NOMO-1 treated with DMSO at 0.1 percent for 48 hours (cell line): Measurements from ENCODE around the gene PDZD2.
"Not testable (repeated sequence)": the region's sequence is repeated elsewhere in the genome, so short reads cannot be mapped to it uniquely, and the experiment has no call there.

ENCODE experiments used
- DNase-seq: peaks from one replicate; lab custom pipeline; 2025; ENCODE audit not compliant: unreplicated experiment; lab: John Stamatoyannopoulos, UW

PDZD2 gene

DNA sequence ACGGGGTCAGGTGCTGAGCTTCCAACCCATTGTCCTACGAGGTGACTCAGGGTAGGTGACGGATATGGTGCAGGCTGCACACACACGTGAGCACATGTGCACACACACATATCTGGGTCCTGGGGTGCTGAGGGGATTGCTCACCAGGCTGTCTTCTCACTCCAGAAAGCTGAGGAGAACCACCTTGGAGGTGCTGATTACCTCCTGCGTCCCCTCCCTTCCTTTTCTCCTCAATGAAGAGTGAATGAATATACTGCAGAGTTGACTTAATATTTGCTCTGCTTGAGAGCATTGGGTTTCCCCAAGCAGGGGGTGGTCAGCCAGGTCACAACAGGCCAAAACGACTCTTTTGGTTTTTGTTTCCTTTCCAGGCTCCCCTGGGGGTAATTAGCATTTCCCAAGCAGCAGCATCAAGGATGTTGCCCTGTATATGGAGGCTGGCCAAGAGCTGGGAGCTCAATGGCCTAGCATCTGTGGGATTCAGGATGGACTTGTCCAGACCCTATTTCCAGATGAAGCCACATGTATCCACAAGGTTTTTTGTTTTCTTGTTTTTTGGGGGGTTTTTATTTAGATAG lies 49.7 kb downstream of the PDZD2 start:
- no peak for DNase-seq

DNA sequence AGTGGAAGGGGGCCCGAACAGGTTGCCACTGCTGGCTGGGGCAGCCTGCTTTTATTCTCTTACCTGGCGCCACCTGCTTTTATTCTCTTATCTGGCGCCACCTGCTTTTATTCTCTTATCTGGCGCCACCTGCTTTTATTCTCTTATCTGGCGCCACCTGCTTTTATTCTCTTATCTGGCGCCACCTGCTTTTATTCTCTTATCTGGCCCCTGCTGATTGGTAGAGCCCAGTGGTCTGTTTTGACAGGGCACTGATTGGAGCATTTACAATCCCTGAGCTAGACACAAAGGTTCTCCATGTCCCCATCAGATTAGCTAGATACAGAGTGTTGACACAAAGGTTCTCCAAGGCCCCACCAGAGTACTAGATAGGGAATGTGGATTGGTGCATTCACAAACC lies 52.5 kb downstream of the PDZD2 start:
- not testable (repeated sequence) for DNase-seq

DNA sequence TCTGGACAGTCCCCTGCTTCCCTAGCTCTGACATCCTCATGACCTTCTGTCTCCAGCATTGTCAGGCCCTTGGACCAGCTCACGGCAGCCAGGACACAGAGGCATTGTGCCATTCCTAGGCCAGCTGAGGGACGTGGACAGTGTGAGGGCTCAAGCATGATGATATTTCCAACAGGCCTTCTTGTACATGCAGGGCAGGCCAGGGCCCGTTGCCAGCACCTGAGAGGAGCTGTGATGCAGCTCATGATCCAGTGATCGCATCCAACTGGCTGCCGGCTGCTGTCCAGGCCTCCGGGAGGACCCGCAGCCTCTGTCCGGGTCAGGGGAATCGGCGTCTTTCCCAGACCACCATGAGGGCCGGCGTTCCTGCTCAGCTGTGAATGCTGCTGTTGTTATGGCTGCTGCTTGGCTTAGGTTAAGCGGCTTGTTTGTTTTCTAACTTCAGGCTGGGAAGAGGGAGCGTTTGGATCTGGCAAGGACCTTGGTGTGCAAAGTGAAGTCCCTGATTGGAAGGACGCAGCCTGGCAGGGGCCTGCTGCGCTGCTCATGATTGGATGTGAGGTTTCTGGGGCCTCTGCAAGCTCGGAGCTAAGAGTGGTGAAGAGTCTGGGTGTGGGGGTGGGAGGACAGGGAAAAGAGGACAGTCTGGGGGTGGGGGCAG lies 53.8 kb downstream of the PDZD2 start:
- no peak for DNase-seq

DNA sequence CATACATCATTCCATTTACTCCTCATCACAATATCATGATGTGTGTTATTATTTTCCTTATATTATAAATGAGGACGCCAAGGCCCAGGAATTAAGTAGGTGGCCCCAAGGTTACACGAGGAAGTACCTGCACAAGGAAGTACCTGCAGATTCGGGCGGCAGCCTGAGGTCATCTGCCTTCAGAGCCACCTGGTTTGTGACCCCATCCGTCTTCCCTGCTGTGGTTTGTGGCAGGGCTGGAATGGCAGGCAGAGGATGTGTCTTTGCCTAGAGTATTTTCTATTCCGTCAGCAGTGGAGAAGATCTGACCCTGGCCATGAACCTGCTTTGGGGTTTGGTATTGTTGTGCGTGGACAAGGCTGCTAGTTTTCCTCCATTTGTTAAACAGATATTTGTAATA lies 59.7 kb downstream of the PDZD2 start:
- DNase-seq, result no peak

DNA sequence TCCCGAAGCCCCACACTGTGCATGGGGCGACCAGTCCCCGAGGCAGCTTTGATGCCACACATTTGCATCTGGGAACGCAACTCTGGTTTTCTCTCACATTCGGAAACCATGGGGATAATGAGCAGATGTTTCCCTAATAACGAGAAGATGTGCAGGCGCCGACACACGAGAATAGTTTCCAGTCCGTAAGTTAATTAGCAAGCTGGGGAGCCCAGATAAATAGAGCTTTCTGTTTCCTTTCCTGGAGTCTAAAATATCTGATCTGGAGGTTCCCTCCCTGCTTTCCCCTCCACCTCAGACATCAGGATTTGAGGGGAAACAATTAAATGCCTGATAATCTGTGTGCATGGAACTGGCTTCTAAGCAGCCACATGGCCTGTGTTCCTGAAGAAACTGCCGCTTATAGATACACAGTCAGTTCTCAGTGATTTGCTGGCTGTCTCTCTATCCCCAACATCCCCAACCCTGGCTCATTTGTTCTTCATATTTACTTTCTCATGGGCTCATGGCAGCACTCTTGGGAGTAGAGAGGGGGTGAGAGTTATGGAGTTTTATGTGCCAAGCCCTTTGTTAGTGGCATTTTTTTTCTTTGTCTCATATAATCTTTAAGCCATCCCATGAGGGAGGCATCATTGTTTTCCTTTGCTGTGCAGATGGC lies 62.8 kb downstream of the PDZD2 start:
- DNase-seq, result no peak

DNA sequence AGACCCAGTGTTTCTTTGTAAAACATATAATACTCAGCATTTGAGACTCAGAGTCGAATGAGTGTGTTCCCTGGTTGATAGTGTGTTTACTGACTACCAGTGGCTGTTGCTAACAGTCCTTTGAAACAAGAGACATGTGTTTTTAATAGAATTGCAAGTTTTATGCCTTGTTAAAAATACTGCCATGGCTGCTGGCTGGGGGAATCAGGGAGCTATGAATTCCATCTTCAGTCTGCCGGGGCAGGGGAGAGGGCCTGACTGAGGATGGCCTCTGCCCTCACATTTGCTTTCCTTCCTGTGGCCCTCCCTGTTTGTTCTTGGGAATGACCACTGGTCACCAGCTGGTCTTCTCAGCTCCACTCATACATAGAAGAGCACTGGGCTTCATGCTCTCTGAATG lies 63.8 kb downstream of the PDZD2 start:
- DNase-seq, result no peak

DNA sequence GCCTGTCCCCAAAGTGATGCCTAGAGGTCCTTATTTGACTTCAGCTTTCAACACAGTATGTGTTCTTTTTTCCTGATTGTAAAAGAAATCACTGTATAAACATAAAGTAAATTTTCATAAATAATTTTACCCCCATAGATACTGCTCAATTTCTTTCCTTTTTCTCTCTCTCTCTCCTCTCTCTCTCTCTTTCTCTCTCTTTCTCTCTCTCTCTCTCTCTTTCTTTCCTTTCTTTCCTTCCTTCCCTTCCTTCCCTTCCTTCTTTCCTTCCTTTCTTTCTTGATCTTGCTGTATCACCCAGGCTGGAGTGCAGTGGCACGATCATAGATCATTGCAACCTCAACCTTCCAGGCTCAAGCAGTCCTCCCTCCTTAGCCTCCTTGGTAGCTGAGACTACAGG lies 64.8 kb downstream of the PDZD2 start:
- no peak for DNase-seq

DNA sequence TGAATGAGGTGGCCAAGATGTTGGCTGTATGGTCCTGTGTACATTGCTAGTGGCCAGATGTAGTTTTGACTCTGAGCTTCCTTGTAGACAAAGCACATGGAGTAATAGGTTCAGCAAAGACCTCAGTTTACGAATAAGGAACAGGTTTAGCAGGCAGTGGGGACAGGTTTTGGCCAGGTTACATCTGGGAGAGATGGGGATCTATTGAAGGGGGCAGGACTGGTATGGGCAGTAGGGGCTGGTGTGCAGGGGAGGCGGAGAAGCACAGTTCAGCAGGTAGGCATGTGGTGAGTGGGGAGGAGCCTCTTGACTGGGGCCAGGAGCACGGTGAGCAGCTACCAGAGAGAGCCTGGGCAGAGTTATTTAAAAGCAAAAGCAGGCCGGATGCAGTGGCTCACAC lies 67.3 kb downstream of the PDZD2 start:
- no peak for DNase-seq

DNA sequence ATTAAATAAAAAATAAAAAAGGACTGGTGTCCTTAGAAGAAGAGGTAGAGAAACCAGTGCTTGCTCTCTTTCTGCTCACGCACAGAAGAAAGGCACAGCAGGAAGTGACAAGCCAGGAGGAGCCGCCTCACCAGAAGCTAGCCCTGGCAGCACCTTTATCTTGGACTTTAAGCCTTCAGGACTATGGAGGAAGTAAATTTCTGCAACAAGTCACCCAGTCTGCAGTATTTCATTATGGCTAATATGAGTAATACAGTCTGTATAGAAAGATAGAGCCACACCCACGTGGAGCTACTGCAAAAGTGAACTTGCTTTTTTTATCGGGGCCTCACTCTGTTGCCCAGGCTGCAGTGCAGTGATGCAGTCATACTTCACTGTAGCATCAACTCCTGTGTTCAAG lies 68.4 kb downstream of the PDZD2 start:
- peak; percentile 47 for DNase-seq

DNA sequence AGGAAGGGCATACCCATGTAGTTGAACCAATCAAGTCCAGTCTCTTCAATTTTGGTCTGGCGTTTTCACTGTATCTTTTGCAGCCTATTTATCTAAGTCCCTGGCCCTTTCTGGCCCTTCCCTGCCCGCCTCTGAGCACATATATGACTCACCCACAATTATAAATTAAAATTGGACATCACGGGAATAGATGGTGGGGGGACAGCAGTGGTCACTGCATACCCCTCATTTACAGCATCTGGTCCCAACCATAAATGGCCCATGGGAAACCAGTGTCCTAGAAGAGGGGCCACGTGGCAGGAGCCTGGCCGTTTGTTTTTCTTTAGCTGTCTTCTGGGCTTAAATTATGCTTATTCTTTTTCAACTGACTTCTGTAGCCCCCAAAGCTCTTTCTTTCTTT lies 69.2 kb downstream of the PDZD2 start:
- DNase-seq, result no peak

DNA sequence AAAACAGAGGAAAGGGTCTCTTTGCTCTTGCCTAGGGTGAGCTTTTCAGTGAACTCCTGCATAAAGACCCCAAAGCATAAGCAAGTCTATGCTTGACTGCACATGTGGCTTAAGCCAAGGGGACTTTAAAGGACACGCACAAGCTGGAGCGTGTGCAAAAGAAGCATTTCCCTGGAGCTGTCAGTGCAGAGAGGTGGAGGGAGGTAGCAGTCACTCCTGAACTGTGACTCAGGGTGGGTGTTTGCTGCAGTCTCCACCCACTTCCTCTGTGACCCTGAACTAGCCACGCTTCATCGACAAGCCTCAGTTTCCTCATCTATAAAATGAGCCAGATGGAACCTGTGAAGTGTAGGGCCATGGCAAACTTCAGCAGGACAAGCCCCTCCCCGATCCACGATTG lies 72.4 kb downstream of the PDZD2 start:
- no peak for DNase-seq

DNA sequence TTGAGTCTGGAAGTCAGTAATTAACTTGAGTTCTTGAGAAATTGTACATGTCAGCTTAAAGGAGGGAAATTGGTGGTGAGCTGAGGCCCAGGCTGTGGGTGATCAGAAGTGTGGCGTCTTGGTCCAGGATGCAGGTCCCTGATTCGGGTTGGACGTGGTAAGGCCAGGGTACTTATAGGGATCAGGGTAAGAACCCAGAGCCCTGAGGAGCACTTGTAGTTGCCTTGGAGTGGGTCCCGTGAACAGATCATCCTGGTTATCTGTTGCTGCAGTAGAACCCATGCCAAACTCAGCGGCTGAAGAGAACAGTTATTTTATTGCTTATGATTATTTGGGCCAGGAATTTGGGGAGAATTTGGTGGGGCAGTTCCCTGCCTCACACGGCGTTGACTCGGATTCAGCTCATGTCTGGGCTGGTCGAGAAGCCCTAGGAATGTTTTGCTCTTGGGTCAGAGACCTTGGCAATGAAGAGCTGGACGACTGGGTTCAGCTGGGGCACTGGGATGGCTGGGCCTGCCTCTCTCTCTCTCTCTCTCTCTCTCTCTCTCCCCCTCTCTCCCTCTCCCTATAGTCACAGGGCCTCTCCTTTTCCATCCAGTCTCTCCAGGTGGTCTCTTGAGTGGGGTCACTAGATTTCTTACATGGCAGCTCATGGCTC lies 73.1 kb downstream of the PDZD2 start:
- DNase-seq, result no peak

DNA sequence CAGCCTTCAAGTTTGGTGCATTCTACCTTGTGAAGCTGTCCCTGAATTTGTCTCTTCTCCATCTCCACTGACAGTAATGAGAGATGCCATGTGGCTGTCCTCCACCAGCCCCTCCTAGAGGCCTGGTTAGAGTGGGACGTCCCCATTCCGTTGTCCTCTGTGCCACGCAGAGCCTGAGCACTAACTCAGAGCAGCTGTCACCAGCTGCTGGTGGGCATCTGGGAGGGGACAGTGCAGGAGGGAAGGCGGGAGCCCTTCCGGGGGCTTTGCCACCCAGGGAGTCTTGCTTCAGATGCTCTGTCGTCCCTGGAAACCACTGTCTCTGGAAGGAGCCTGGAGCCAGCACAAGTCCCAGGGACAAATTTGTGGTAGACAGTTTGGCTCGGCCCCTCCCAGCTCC lies 78.6 kb downstream of the PDZD2 start:
- DNase-seq, result no peak

DNA sequence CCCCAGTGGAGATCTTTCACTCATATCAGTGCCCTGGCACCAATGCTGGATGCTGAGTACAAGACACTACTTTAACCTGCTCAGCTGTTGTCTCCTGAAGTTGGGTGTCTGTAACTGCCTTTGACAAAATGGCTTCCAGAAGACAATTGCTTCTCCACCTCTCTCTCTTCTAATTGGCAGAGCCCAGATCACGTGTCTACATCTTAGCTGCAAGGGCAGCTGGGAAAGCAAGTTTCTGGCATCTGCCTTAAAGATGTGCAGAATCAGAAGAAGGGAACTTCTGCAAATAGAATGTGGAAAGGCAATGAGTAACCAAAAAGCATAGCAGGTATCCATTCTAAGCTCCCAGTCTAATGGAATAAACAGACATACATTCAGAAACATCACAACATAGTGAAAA lies 81.1 kb downstream of the PDZD2 start:
- no peak for DNase-seq

DNA sequence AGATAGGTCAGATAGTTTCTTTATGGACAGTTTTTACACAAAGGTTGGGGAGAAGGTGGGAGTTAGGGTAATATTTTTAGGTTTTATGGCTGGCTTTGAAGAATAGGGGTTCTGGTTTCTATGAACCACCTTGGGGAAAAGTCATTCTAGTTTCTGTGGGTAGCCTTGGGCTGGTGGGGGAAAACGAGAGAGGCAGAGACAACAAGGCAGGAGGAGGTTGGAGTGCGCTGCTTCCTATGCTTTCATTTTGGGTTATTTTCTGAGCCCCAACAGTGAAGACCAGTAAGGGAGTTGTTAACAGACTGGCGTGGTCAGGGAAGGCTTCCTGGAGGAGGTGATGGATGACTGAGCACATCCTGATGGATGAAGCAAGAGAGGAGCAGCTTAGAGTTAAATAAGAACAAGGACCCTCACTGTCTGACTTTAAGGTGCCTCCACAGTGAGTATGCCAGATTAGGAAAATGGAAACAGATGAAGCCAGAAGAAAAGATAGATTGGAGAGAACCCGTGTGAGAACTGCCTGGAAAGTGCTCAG lies 81.9 kb downstream of the PDZD2 start:
- no peak for DNase-seq

DNA sequence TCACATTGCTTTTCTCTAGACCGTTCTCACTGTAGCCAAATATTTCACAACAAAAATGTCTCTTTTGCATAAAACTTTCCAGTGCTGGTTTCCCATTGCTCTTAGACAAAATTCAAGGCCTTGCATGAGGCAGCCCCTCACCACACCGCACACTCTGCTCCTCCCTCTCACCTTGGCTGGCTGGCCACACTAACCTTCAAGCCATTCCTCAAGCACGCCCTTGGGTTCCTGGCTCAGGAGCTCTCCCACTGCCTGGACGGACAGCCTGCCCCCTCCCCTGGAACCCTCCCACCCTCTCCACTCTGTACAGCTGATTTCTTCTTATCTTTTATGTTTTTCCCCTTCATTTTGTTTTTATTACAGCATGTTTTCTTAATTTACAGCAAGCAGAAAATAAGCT lies 83.2 kb downstream of the PDZD2 start:
- no peak for DNase-seq

DNA sequence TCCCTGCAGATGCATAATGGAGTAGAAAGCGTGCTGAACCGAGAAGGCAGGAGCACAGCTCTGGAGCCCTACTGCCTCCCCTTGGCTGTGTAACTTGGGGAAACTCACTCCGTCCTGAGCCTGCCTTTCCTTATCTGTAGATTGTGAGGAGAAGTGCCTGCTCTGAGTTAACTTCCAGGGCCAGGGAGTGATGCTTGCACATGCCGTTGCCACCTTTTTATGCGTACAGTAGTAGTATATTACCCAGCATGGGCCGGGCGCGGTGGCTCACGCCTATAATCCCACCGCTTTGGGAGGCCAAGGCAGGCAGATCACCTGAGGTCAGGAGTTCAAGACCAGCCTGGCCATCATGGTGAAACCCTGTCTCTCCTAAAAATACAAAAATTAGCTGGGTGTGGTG lies 87.1 kb downstream of the PDZD2 start:
- no peak for DNase-seq

DNA sequence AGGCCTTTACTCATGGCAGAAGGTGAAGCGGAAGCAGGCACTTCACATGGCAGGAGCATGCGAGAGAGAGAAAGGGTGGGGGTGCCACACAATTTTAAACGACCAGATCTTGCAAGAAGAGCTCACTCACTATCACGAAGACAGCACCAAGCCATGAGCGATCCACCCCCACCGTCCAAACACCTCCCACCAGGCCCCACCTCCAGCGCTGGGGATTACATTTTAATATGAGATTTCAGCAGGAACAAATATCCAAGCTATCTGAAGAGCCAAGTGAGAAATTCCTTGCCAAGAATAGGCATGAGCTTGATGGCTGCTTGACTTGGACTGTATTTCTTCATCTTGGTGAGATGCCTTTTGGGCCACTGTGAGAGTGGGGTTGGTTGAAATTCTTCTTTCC lies 88.0 kb downstream of the PDZD2 start:
- no peak for DNase-seq

DNA sequence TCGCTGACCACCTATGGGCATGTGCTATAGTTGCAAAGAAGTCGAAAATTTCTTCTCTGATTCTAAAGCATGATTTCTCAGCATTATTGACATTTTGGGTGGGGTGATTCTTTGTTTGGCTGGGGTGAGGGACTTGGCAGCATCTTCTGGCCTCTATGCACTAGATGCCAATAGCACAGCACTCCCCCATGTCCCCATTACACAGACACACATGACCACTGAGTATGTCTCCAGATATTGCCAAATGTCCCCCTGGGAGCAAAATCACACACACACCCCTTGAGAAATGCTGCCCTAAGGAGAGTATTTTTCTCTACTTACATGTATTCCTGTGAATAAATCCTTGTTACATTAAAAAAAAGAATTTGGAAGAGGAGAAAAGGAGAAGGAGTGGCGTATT lies 89.1 kb downstream of the PDZD2 start:
- no peak for DNase-seq

DNA sequence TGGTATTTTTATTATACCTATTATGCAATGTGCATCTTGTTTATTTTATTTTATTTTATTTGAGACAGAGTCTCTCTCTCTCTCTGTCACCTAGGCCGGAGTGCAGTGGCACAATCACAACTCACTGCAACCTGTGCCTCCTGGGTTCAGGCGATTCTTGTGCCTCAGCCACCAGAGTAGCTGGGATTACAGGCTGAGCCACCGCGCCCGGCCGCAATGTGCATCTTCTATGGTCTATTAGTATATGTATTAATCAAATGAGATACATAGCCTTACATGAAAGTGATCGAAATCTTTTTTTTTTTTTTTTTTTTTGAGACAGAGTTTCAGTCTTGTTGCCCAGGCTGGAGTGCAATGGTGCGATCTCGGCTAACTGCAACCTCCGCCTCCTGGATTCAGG lies 89.9 kb downstream of the PDZD2 start:
- DNase-seq, result not testable (repeated sequence)

DNA sequence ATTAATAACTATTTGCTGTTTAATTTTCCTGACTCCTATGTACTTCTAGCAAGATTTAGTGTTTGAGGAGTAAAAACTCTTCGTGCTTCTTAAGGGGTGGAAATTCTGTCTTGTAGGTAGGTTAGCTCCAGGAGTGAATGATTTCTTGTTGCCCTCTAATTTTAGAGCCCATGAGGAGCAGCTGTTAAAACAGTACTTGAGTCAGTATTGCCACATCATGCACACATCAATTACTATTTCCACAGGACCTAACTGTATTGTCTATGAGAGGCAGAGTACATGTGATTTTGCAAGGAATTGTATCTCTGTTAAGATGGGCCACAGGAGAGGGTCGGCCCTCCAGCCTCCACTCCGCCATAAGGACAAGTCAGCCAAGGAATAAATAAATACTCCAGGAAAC lies 91.2 kb downstream of the PDZD2 start:
- no peak for DNase-seq

DNA sequence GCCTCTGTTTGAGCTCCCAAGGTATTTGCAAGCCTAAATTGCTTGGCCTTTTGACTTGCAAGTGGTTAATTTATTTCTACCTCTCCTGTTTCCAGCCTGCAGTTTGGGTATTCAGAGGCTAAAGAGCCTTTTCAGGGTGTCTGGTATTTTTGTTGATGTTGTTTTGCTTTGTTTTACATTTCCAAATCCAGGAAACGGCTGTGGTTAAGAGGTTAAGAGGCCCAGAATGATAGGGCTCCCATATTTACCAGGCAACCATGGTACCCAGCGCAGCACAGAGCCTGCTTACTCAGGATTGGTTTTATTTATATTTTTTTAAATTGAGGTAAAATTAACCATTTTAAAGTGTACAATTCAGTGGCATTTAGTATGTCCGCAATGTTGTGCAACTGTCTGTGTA lies 92.1 kb downstream of the PDZD2 start:
- no peak for DNase-seq
